ENCODE results near the gene UTF1. TPM values are rescaled to one million over a fixed set of nuclear protein-coding genes. Genes with fewer than 3 reads are reported as not detected.

The UTF1 gene
- total and polyA plus RNA-seq, 8 donors, result not detected

DNA sequence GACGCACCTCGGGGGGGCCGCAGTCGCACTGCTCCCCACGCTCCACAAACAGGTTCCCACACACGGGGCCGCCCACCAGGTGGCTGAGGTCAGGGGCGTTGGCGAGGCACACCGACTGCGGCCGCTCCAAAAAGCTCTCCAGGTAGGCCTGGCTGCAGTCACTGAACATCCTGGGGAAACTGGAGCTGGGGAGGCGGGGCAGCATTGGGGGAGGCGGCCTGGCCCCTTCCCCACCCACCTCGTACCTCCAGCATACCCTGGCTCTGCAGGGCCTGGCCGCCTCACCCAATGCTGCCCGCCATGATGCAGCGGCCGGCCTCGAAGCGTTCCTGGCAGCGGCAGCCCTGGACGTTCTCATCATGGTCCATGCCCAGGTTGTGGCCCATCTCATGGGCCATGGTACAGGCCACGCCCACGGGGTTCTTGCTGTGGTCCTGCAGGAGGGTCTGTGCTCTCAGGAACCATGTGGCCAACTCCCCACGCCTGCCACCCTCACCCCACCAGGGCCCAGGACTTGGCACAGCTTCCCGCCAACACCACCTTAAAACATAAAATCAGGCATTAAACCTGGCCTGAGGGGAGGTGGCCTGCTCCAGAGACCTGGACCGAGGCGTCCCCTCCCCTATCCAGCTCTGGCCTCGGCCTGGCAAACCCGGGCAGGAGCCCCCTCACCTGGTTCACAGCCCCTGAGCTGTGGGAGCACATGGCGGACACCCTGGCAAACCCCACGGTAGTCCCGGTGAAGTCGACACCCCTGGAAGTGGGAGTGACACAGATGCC lies 41.7 kb downstream of the UTF1 start:
- Histone ChIP-seq H3K9me3 (no peaks in the 10 kb centered on the region), H3K27me3 (no peaks in the 10 kb centered on the region), H3K36me3 (peaks cover 0 to 6% (median 0%) of the 10 kb centered on the region in 3 donors), H3K4me1 (no peaks in the 10 kb centered on the region), H3K27ac (no peak overlapping the region), H3K4me3 (no peak overlapping the region)
- ATAC-seq, result no peak
- no peak for DNase-seq
- WGBS, 2 donors, result 88 to 90% methylated on average over 33 to 35 of the region's 35 CpGs
- TF ChIP-seq, protein P1, sequence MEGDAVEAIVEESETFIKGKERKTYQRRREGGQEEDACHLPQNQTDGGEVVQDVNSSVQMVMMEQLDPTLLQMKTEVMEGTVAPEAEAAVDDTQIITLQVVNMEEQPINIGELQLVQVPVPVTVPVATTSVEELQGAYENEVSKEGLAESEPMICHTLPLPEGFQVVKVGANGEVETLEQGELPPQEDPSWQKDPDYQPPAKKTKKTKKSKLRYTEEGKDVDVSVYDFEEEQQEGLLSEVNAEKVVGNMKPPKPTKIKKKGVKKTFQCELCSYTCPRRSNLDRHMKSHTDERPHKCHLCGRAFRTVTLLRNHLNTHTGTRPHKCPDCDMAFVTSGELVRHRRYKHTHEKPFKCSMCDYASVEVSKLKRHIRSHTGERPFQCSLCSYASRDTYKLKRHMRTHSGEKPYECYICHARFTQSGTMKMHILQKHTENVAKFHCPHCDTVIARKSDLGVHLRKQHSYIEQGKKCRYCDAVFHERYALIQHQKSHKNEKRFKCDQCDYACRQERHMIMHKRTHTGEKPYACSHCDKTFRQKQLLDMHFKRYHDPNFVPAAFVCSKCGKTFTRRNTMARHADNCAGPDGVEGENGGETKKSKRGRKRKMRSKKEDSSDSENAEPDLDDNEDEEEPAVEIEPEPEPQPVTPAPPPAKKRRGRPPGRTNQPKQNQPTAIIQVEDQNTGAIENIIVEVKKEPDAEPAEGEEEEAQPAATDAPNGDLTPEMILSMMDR (IDR thresholded peaks at IDR 0.05), result no peak
- FAIRE-seq, result no peak
- intact Hi-C loops (cut with DNase I), result no loop called here

DNA sequence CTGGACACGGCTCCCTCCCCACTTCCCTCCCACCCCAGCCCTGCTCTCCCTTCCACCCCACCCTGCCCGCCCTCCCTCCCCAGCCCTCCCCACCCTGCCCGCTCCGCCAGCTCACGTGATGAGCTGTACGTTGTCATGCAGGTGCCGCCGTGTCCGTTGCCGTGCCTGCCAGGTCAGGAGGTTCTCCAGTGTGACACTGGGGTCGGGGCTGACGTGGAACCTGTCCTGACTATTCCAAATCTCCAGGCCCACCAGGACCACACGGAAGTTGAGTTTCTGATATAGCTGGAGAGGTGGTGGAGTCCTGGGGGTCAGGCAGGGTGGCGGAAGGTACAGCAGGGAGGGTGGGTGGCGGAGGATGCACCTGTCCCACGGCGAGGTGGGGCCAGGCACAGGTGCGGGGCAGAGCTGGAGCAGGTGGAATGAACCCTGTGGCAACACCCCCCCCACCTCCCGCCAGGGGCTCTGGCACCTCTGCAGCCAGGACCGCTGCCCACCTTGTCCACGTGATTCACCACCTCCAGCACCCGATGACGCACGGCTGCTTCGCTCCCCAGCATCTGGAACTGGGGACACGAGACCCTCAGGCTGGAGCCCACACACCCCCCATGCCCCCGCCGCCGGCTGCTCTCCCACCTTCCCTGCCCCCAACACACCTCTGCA lies 42.4 kb downstream of the UTF1 start:
- ATAC-seq, result no peak
- WGBS, 2 donors, result 90 to 91% methylated on average over 28 to 29 of the region's 29 CpGs
- Histone ChIP-seq H3K4me1 (peaks cover 2 to 4% (median 2%) of the 10 kb centered on the region in 3 donors), H3K27me3 (no peaks in the 10 kb centered on the region), H3K9me3 (no peaks in the 10 kb centered on the region), H3K4me3 (no peak overlapping the region), H3K27ac (no peak overlapping the region), H3K36me3 (peaks cover 0 to 6% (median 0%) of the 10 kb centered on the region in 3 donors)
- intact Hi-C loops (cut with DNase I), result no loop called here
- TF ChIP-seq, protein P1 (IDR thresholded peaks at IDR 0.05), result no peak
- no peak for FAIRE-seq
- DNase-seq, result no peak

DNA sequence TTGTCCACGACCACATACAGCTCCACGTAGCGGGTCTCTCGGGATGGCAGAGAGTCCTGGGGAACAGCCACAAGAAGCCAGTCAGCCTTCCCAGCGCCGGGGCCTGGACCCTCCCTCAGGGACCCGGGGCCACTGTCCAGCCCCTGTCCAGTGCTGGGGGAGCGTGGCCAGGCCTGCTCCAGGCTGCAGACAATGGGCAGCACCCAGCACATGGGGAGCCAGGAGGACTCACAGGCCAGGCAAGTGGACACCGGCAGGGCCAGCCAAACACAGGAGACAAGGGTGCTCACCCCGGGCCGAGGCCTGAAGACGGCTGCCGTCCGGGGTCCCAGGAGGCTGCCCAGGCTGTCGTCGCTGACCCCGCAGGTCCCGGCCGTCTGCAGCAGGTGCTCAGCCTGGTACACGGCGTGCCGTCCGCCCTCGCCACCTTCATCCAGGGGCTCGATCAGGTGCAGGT lies 43.0 kb downstream of the UTF1 start:
- no peak for ATAC-seq
- no peak for FAIRE-seq
- TF ChIP-seq, protein P1 (IDR thresholded peaks at IDR 0.05), result no peak
- H3K4me1 ChIP-seq, result peaks cover 8 to 9% (median 8%) of the 10 kb centered on the region in 3 donors
- no peak overlapping the region for H3K27ac ChIP-seq
- H3K36me3 ChIP-seq, result peaks cover 0 to 6% (median 0%) of the 10 kb centered on the region in 3 donors
- intact Hi-C loops (cut with DNase I), result no loop called here
- DNase-seq, result peak in 1 of 6 donors; percentile 79
- 90 to 94% methylated on average over 25 of the region's 25 CpGs for WGBS, 2 donors
- no peak overlapping the region for H3K4me3 ChIP-seq
- no peaks in the 10 kb centered on the region for H3K9me3 ChIP-seq
- H3K27me3 ChIP-seq, result no peaks in the 10 kb centered on the region

DNA sequence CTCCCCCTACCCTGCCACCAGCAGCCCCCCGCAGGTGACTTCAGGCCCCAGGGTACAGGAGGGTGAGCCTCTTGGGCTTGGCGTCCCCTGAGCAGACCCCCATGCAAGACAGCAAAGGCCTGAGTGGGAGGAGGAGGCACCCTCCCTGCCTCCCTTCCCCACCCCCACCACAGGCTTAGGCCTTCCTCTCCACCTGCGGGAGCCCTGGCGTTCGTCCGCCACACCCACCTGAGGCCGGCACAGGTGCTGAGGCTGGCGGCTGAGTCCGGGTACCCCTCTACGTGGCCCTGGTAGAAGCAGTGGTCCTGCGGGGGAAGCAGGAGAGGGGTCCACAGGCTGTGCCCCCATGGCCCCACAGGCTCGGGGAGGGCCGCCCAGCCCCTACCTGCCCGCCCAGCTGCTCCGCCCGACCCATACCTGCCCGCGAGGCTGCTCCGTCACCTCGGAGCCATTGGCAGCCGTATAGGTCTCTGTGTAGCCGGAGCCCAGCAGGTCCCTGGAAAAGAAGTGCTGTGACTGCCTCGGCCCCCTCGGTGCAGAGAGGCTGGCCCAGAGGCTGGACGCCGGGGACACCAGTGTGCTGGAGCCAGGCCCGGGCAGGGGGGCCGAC lies 43.6 kb downstream of the UTF1 start:
- 91 to 92% methylated on average over 26 to 28 of the region's 28 CpGs for WGBS, 2 donors
- Histone ChIP-seq H3K4me1 (peaks cover 9 to 16% (median 14%) of the 10 kb centered on the region in 3 donors), H3K4me3 (no peak overlapping the region), H3K27me3 (no peaks in the 10 kb centered on the region), H3K27ac (no peak overlapping the region), H3K9me3 (no peaks in the 10 kb centered on the region), H3K36me3 (peaks cover 0 to 6% (median 0%) of the 10 kb centered on the region in 3 donors)
- intact Hi-C loops (cut with DNase I), result no loop called here
- no peak for FAIRE-seq
- ATAC-seq, result no peak
- DNase-seq, result peak in 1 of 6 donors; percentile 69
- TF ChIP-seq, protein P1 (IDR thresholded peaks at IDR 0.05), result no peak
